GM21786 (cell line): ENCODE measurements around the gene PCSK4.

ENCODE experiments used
- ATAC-seq: cut with Tn5 transposase; IDR thresholded peaks from one replicate; pipeline ENCODE4 v1.9.1; 2021; ENCODE audit not compliant: unreplicated experiment

Gene PCSK4

GRCh38 chr19:1472231-1473084 lies 17.7 kb downstream of the PCSK4 start:
- no peak for ATAC-seq

GRCh38 chr19:1471515-1472160 lies 18.5 kb downstream of the PCSK4 start:
- ATAC-seq: no peak

GRCh38 chr19:1471010-1471514 lies 19.1 kb downstream of the PCSK4 start:
- ATAC-seq: no peak

GRCh38 chr19:1470305-1471009 lies 19.7 kb downstream of the PCSK4 start:
- no peak for ATAC-seq

GRCh38 chr19:1470055-1470304 lies 20.2 kb downstream of the PCSK4 start:
- no peak for ATAC-seq

GRCh38 chr19:1469255-1470054 lies 20.7 kb downstream of the PCSK4 start:
- ATAC-seq: no peak

GRCh38 chr19:1468821-1469254 lies 21.3 kb downstream of the PCSK4 start:
- no peak for ATAC-seq

GRCh38 chr19:1468274-1468820 lies 21.8 kb downstream of the PCSK4 start:
- ATAC-seq: no peak

GRCh38 chr19:1467490-1468273 lies 22.5 kb downstream of the PCSK4 start:
- no peak for ATAC-seq

- no peak for ATAC-seq
Observed at GRCh38 chr19:1467215-1467489, 23.0 kb downstream of the PCSK4 start.

GRCh38 chr19:1466461-1467214 lies 23.5 kb downstream of the PCSK4 start:
- no peak for ATAC-seq

- ATAC-seq: no peak
Observed at GRCh38 chr19:1466018-1466460, 24.1 kb downstream of the PCSK4 start.

- no peak for ATAC-seq
Observed at GRCh38 chr19:1465191-1466016, 24.7 kb downstream of the PCSK4 start.

GRCh38 chr19:1461862-1462261 lies 28.3 kb downstream of the PCSK4 start:
- ATAC-seq: no peak

- ATAC-seq: no peak
Observed at GRCh38 chr19:1460033-1460995, 29.8 kb downstream of the PCSK4 start.

GRCh38 chr19:1459479-1459878 lies 30.7 kb downstream of the PCSK4 start:
- no peak for ATAC-seq

- ATAC-seq: no peak
Observed at GRCh38 chr19:1457892-1458291, 32.3 kb downstream of the PCSK4 start.
